ENCODE results near the gene PTPN11.
"Not testable (repeated sequence)": the region's sequence is repeated elsewhere in the genome, so short reads cannot be mapped to it uniquely, and the experiment has no call there.

The PTPN11 gene

DNA sequence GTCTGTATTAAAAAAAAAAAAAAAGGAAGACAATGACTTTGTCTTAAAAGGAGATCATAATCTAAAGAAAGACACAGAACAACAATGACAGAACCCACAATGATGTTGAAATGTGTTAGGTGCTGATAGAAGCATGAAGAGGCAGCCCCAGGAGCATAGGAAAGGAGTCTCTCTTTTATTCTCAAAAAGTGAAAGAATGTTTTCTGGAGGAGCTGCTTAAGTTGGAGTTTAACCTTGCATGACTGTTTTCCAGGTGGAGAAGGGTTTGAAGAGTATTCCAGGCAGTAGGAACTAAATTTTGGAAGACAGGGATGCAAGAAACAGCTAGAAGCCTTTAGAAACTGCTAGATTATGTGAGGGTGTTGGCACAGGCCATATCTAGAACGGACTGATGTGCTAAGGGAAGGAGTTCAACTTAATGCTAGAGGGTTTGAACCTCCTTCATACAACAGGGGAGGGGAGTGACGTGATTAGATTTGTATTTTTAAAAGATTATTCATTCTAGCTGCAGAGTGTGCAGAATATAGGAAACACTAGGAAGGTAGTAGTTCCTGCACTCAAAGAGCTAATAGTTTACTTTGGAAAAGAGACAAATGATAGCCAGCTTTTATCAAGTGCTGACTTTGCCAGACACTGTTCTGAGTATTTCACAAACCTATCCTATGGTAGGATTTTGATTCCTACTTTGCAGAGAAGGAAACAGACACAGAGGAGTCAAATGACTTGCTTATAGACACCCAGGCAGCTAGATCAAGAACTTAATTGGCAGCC, 4.7 kb upstream of the PTPN11 start:
- Histone ChIP-seq H3K27me3 (ENCODE audit: control insufficient read depth in 1 of 2, insufficient read depth in 2 of 2, low read length in 2 of 2) (no peaks in the 10 kb centered on the region), H3K36me3 (ENCODE audit: insufficient read depth, low read length) (no peaks in the 10 kb centered on the region), H3K4me1 (ENCODE audit: insufficient read depth, low read length) (peaks cover 3% of the 10 kb centered on the region), H3K9me3 (ENCODE audit: low read length) (no peaks in the 10 kb centered on the region), H3K9ac (ENCODE audit: low read length) (no peak overlapping the region), H3K4me3 (ENCODE audit: low read depth in 1 of 2, low read length in 2 of 2) (no peak overlapping the region), H3K27ac (ENCODE audit: low read depth, low read length) (no peak overlapping the region)

DNA sequence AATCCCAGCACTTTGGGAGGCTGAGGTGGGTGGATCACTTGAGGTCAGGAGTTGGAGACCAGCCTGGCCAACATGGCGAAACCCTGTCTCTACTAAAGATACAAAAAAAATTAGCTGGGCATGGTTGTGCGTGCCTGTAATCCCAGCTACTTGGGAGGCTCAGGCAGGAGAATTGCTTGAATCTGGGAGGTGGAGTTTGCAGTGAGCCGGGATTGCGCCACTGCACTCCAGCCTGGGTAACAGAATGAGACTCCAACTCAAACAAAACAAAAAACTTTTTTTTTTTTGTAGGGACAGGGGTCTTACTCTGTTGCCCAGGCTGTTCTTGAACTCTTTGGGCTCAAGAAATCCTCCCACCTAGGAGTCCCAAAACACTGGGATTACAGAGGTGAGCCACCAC, 3.3 kb upstream of the PTPN11 start:
- H3K9ac ChIP-seq (ENCODE audit: low read length); H3K9me3 ChIP-seq (ENCODE audit: low read length); H3K4me3 ChIP-seq (ENCODE audit: low read depth in 1 of 2, low read length in 2 of 2); H3K27ac ChIP-seq (ENCODE audit: low read depth, low read length); H3K27me3 ChIP-seq (ENCODE audit: control insufficient read depth in 1 of 2, insufficient read depth in 2 of 2, low read length in 2 of 2); H3K36me3 ChIP-seq (ENCODE audit: insufficient read depth, low read length): not testable (repeated sequence)
- H3K4me1 ChIP-seq (ENCODE audit: insufficient read depth, low read length): peaks cover 14% of the 10 kb centered on the region

DNA sequence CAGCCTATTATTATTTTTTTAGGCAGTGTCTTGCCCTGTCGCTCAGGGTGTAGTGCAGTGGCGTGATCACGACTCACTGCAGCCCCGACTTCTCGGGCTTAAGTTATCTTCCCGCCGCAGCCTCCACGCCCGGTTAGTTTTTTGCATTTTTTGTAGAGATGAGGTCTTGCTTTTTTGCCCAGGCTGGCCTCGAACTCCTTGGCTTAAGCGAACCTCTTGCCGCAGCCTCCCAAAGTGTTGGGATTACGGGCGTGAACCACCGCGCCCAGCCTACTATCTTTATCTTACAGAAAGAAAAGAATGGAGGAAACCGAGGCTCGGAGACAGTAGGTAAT, 507 bp upstream of the PTPN11 start:
- peak overlapping the region; percentile 85 for H3K9ac ChIP-seq (ENCODE audit: low read length)
- peak overlapping the region; percentile 98 for H3K27ac ChIP-seq (ENCODE audit: low read depth, low read length)
- H3K36me3 ChIP-seq (ENCODE audit: insufficient read depth, low read length): no peaks in the 10 kb centered on the region
- H3K27me3 ChIP-seq (ENCODE audit: control insufficient read depth in 1 of 2, insufficient read depth in 2 of 2, low read length in 2 of 2): no peaks in the 10 kb centered on the region
- peaks cover 19% of the 10 kb centered on the region for H3K4me1 ChIP-seq (ENCODE audit: insufficient read depth, low read length)
- peak overlapping the region; percentile 89 to 97 for H3K4me3 ChIP-seq (ENCODE audit: low read depth in 1 of 2, low read length in 2 of 2)
- H3K9me3 ChIP-seq (ENCODE audit: low read length): no peaks in the 10 kb centered on the region

DNA sequence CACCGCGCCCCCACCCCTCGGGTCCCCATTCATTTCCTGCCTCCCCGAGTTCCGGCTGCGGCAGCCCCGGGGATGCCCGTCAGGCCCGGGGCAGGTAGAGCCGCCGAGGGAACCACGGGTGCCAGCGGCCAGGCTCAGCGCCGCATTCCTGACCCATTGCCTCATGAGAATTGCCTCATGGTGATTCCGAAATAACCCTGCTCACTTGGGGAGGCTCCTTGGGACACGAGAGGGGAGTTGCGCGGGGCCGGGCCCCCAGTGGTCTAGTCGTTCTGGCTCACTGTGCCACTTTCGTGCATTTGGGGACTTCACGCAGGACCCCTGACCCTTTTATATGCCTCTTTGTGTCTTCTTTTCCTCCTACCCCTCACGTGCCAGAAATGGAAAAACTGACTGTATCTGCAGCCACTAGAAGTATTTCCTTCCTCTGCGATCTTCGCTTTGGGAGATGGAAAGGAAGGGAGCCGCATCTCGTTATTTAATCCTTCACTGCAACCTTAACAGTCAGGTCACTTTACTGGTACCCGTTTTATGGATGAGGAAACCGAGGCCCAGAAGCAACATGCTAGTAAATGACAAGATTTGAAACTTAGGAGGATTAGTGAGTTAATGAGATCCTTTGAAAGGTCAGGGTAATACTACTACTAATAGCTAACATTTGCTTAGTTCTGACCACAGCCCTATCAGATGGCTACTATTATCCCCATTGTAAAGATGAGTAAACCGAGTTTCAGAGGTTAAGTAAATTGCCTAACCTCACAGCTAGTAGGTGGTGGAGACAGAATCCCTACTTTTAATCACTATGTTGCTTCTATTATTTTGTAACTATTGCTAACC, 768 bp downstream of the PTPN11 start:
- Histone ChIP-seq H3K36me3 (ENCODE audit: insufficient read depth, low read length) (no peaks in the 10 kb centered on the region), H3K27ac (ENCODE audit: low read depth, low read length) (peak overlapping the region; percentile 98), H3K9me3 (ENCODE audit: low read length) (no peaks in the 10 kb centered on the region), H3K9ac (ENCODE audit: low read length) (peak overlapping the region; percentile 94), H3K4me3 (ENCODE audit: low read depth in 1 of 2, low read length in 2 of 2) (peak overlapping the region; percentile 89 to 97), H3K27me3 (ENCODE audit: control insufficient read depth in 1 of 2, insufficient read depth in 2 of 2, low read length in 2 of 2) (no peaks in the 10 kb centered on the region), H3K4me1 (ENCODE audit: insufficient read depth, low read length) (peaks cover 19% of the 10 kb centered on the region)

DNA sequence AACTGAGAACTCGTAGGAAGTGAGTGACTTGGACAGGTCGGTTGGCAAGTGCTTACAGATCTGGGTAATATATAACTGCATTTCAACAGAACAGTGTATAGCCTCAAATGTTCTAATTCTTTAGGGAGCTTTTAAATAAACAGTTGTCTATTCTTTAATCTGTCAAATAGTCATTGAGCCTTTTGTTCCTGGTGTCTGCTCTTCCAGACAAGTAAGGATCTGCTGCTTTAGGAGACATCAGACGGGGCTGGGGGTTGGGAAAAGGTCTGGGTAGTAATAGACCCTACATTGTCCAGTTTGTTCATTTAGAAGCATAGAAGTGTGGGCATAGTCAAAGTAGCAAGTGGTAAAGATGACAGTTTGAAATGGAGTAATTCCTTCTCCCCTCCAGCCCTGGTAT, 2.0 kb downstream of the PTPN11 start:
- Histone ChIP-seq H3K36me3 (ENCODE audit: insufficient read depth, low read length) (no peaks in the 10 kb centered on the region), H3K9ac (ENCODE audit: low read length) (no peak overlapping the region), H3K9me3 (ENCODE audit: low read length) (no peaks in the 10 kb centered on the region), H3K27me3 (ENCODE audit: control insufficient read depth in 1 of 2, insufficient read depth in 2 of 2, low read length in 2 of 2) (no peaks in the 10 kb centered on the region), H3K27ac (ENCODE audit: low read depth, low read length) (no peak overlapping the region), H3K4me3 (ENCODE audit: low read depth in 1 of 2, low read length in 2 of 2) (no peak overlapping the region), H3K4me1 (ENCODE audit: insufficient read depth, low read length) (peaks cover 19% of the 10 kb centered on the region)

DNA sequence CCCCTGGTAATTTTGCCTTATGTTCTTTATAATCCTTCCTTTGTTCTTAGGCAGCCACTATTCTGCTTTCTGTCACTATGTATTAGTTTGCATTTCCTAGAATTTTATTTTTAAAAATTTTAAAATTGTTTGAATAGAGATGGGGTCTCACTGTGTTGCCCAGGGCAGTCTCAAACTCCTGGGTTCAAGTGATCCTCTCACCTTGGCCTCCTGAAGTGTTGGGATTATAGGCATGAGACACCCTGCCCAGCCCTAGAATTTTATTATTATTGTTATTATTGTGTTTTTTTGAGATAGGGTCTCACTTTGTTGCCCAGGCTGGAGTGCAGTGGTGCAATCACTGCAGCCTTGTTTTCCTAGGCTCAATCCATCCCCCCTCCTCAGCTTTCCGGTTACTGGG, 2.6 kb downstream of the PTPN11 start:
- no peaks in the 10 kb centered on the region for H3K9me3 ChIP-seq (ENCODE audit: low read length)
- no peaks in the 10 kb centered on the region for H3K36me3 ChIP-seq (ENCODE audit: insufficient read depth, low read length)
- H3K4me1 ChIP-seq (ENCODE audit: insufficient read depth, low read length): peaks cover 19% of the 10 kb centered on the region
- no peak overlapping the region for H3K27ac ChIP-seq (ENCODE audit: low read depth, low read length)
- H3K27me3 ChIP-seq (ENCODE audit: control insufficient read depth in 1 of 2, insufficient read depth in 2 of 2, low read length in 2 of 2): no peaks in the 10 kb centered on the region
- no peak overlapping the region for H3K9ac ChIP-seq (ENCODE audit: low read length)
- no peak overlapping the region for H3K4me3 ChIP-seq (ENCODE audit: low read depth in 1 of 2, low read length in 2 of 2)

DNA sequence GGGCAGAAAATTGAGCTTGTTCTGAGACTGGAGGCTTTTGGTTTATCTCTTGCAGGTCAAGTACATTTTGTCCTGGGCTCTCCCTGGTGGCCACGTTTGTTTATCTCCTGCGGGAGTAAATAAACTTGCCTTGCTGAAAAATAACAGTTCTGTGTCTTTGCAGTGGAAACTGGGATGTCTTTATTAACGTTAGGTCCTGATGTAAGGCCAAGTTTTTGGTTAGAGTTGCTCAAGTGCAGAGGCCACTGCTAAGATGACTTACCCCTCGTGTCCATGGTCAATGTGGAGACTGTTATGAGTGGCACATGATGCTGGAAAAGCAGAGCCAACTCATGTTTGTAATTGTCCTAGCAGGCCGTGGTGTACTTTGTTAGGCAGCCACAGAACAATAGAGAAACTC, 3.8 kb downstream of the PTPN11 start:
- Histone ChIP-seq H3K36me3 (ENCODE audit: insufficient read depth, low read length) (no peaks in the 10 kb centered on the region), H3K9ac (ENCODE audit: low read length) (no peak overlapping the region), H3K4me3 (ENCODE audit: low read depth in 1 of 2, low read length in 2 of 2) (no peak overlapping the region), H3K9me3 (ENCODE audit: low read length) (no peaks in the 10 kb centered on the region), H3K27me3 (ENCODE audit: control insufficient read depth in 1 of 2, insufficient read depth in 2 of 2, low read length in 2 of 2) (no peaks in the 10 kb centered on the region), H3K27ac (ENCODE audit: low read depth, low read length) (no peak overlapping the region), H3K4me1 (ENCODE audit: insufficient read depth, low read length) (peaks cover 19% of the 10 kb centered on the region)

DNA sequence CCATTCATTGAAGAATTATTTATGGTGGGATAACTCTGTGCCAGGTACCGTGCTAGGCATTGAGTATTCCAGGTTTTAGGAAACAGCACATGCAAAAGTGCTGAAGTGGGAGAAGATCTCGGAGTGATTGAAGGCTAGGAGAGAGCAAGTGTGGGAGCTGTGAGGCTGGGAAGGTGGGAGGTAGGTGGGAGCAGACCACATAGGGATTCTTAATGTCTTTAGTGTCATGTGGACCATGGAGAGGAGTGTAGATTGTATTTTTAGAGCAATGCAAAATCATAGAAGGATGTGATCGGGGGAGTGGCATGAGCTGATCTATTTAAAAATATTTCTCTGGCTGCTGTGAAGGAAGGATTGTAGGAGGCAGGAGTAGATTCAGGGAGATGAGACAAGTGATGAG, 5.4 kb downstream of the PTPN11 start:
- Histone ChIP-seq H3K36me3 (ENCODE audit: insufficient read depth, low read length) (no peaks in the 10 kb centered on the region), H3K27ac (ENCODE audit: low read depth, low read length) (no peak overlapping the region), H3K9me3 (ENCODE audit: low read length) (no peaks in the 10 kb centered on the region), H3K4me3 (ENCODE audit: low read depth in 1 of 2, low read length in 2 of 2) (no peak overlapping the region), H3K9ac (ENCODE audit: low read length) (no peak overlapping the region), H3K27me3 (ENCODE audit: control insufficient read depth in 1 of 2, insufficient read depth in 2 of 2, low read length in 2 of 2) (no peaks in the 10 kb centered on the region), H3K4me1 (ENCODE audit: insufficient read depth, low read length) (peaks cover 16% of the 10 kb centered on the region)

DNA sequence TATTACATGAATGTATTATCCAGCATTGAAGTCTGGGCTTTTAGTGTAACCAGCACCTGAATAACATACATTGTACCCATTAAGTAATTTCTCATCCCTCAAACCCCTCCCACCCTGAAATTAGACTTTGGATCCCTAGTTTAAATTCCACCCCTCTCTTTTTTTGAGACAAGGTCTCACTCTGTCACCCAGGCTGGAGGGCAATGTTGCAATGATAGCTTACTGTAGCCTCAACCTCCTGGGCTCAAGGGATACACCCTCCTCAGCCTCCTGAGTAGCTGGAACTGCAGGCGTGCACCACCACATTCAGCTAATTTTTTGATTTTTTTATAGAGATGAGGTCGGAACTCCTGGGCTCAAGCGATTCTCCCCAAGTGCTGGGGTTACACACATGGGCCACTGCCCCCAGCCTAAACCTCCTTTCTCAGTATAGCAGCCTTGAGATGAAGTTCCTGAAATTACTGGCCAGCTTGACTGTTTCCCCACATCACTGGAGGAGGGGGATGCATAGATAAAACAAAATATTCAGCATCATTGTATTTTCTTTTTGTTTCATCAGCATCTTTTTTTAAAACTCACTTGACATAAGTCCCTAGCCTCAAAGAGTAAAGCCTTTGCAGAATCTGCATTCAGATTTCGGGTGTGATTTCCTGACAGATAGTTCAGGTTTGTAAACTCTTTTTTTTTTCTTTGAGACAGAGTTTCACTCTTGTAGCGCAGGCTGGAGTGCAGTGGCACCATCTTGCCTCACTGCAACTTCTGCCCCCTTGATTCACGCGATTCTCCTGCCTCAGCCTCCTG, 7.0 kb downstream of the PTPN11 start:
- Histone ChIP-seq H3K27ac (ENCODE audit: low read depth, low read length) (no peak overlapping the region), H3K9ac (ENCODE audit: low read length) (no peak overlapping the region), H3K36me3 (ENCODE audit: insufficient read depth, low read length) (no peaks in the 10 kb centered on the region), H3K9me3 (ENCODE audit: low read length) (no peaks in the 10 kb centered on the region), H3K4me3 (ENCODE audit: low read depth in 1 of 2, low read length in 2 of 2) (no peak overlapping the region), H3K4me1 (ENCODE audit: insufficient read depth, low read length) (peaks cover 2% of the 10 kb centered on the region), H3K27me3 (ENCODE audit: control insufficient read depth in 1 of 2, insufficient read depth in 2 of 2, low read length in 2 of 2) (no peaks in the 10 kb centered on the region)

DNA sequence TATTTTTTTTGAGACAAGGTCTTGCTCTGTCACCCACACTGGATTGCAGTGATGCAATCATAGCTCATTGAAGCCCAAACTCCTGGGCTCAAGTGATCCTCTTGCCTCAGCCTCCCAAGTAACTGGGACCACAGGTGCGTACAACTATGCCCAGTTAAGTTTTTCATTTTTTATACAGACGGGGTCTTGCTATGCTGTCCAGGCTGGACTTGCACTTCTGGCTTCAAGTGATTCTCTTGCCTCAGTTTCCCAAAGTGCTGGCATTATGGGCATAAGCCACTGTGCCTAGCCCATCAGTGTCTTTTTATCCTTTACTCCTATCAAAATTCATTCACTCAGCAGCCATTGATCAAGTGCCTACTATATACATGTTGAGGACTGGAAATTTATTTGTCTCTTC, 9.0 kb downstream of the PTPN11 start:
- Histone ChIP-seq H3K4me1 (ENCODE audit: insufficient read depth, low read length) (no peaks in the 10 kb centered on the region), H3K27me3 (ENCODE audit: control insufficient read depth in 1 of 2, insufficient read depth in 2 of 2, low read length in 2 of 2) (no peaks in the 10 kb centered on the region), H3K36me3 (ENCODE audit: insufficient read depth, low read length) (no peaks in the 10 kb centered on the region), H3K9ac (ENCODE audit: low read length) (no peak overlapping the region), H3K9me3 (ENCODE audit: low read length) (no peaks in the 10 kb centered on the region), H3K4me3 (ENCODE audit: low read depth in 1 of 2, low read length in 2 of 2) (no peak overlapping the region), H3K27ac (ENCODE audit: low read depth, low read length) (no peak overlapping the region)

DNA sequence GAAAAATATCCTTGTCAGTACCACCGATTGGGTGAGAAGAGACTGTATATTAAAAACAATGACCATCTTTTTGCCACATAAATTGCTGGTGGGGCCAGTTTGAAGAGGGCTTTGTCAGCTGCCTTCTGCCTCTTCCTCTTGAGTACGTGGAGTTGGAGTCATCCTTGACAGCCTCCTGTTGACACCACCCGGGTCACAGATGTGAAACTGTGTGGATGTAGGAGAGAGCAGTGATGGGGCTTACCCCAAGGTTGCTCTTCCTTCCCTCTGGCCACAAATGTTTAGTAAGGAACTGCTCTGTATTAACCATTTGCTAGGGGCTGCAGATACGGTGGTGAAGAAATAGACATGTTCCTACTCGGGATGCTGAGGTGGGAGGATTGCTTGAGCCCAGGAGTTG, 12.2 kb downstream of the PTPN11 start:
- H3K9ac ChIP-seq (ENCODE audit: low read length): no peak overlapping the region
- H3K36me3 ChIP-seq (ENCODE audit: insufficient read depth, low read length): no peaks in the 10 kb centered on the region
- H3K27me3 ChIP-seq (ENCODE audit: control insufficient read depth in 1 of 2, insufficient read depth in 2 of 2, low read length in 2 of 2): no peaks in the 10 kb centered on the region
- H3K27ac ChIP-seq (ENCODE audit: low read depth, low read length): no peak overlapping the region
- no peaks in the 10 kb centered on the region for H3K4me1 ChIP-seq (ENCODE audit: insufficient read depth, low read length)
- no peaks in the 10 kb centered on the region for H3K9me3 ChIP-seq (ENCODE audit: low read length)
- H3K4me3 ChIP-seq (ENCODE audit: low read depth in 1 of 2, low read length in 2 of 2): no peak overlapping the region

All from muscle layer of colon (tissue), 2 donors.